Activated CD4-positive, alpha-beta memory T cell treated with anti-CD3 and anti-CD28 coated beads, Interleukin-2, amount 10 ng/mL, durations not matched to agents 7 days and 5 days (primary cell): Measurements from ENCODE around the gene LDAF1. TPM values are rescaled to one million over a fixed set of nuclear protein-coding genes. Genes with fewer than 3 reads are reported as not detected.
"Not testable (repeated sequence)": the region's sequence is repeated elsewhere in the genome, so short reads cannot be mapped to it uniquely, and the experiment has no call there.

Source experiments
- CTCF ChIA-PET: fragments of 350-600 bp; sonication (Branson Sonifier 250); formaldehyde crosslinking; loops from one replicate; lab custom pipeline; 2021; ENCODE audit warnings: antibody characterized with exemption, inconsistent platforms; lab: Charles Lee
- POLR2A ChIA-PET: fragments of 350-600 bp; sonication (Branson Sonifier 250); formaldehyde crosslinking; loops from one replicate; lab custom pipeline; 2021; ENCODE audit warnings: antibody characterized with exemption; lab: Charles Lee
- DNase-seq: peaks from one replicate; pipeline ENCODE4 v3.0.0-alpha.2; 2020
- H3K27ac Mint-ChIP-seq: one replicate; pipeline ENCODE4 v1.8.0; 2021; ENCODE audit warnings: mild to moderate bottlenecking, mixed read lengths
- H3K27me3 Mint-ChIP-seq: one replicate; pipeline ENCODE4 v1.8.0; 2021; ENCODE audit warnings: mixed read lengths
- H3K36me3 Mint-ChIP-seq: one replicate; pipeline ENCODE4 v1.8.0; 2021; ENCODE audit warnings: low read depth, mixed read lengths
- H3K4me1 Mint-ChIP-seq: one replicate; pipeline ENCODE4 v1.8.0; 2021; ENCODE audit warnings: mixed read lengths
- H3K4me3 Mint-ChIP-seq: one replicate; pipeline ENCODE4 v1.8.0; 2021; ENCODE audit warnings: mild to moderate bottlenecking, mixed read lengths
- H3K9me3 Mint-ChIP-seq: one replicate; pipeline ENCODE4 v1.8.0; 2021; ENCODE audit warnings: mixed read lengths
- total RNA-seq, 2 experiments: library from RNA; stranded (reverse); gene quantifications; one replicate each; pipeline ENCODE4 v1.2.3, GENCODE V29; 2021

Gene LDAF1
- total RNA-seq, 2 experiments from 2014 or later: 15.8 to 19.2 TPM

DNA sequence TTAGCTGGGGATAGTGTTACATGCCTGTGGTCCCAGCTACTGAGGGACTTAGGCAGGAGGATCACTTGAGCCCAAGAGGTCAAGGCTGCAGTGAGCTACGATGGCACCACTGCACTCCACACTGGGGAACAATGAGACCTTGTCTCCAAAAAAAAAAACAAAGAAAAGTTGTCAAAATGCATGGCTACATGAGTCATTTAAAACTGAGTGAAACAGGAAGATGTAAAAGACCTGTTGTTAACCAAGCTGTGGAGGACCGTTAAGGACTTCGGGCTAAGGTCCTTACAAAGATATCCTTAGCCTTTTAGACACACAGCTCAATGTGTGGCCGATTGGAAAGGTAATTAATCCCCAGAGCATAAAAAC lies 27.8 kb downstream of the LDAF1 start:
- DNase-seq: no peak
- Mint-ChIP-seq H3K9me3 (peaks cover 22% of the 10 kb centered on the region), H3K4me3 (no peak overlapping the region), H3K36me3 (peaks cover 29% of the 10 kb centered on the region), H3K27me3 (peaks cover 4% of the 10 kb centered on the region), H3K27ac (no peak overlapping the region), H3K4me1 (peaks cover 15% of the 10 kb centered on the region)
- ChIA-PET POLR2A (no interaction called here), CTCF (interaction anchor here (0.7 to 1.8 kb wide), 3 partner anchors 29 to 1715 kb away, joined by 3 to 6 read pairs (median 4); no protein-coding TSS in a partner anchor)

GRCh38 chr16:21189311-21189710 lies 30.8 kb downstream of the LDAF1 start:
- H3K9me3 Mint-ChIP-seq: peaks cover 11% of the 10 kb centered on the region
- H3K27me3 Mint-ChIP-seq: peaks cover 9% of the 10 kb centered on the region
- CTCF ChIA-PET: interaction anchor here (0.7 to 1.8 kb wide), 8 partner anchors 8 to 369 kb away, joined by 3 to 9 read pairs (median 6); no protein-coding TSS in a partner anchor
- POLR2A ChIA-PET: interaction anchor here (1.5 kb wide), 1 partner anchor 31 kb away, joined by 3 read pairs; the partner anchor contains the start of gene LDAF1
- DNase-seq: no peak
- H3K27ac Mint-ChIP-seq: no peak overlapping the region
- H3K4me1 Mint-ChIP-seq: peaks cover 15% of the 10 kb centered on the region
- H3K4me3 Mint-ChIP-seq: no peak overlapping the region
- peaks cover 11% of the 10 kb centered on the region for H3K36me3 Mint-ChIP-seq

DNA sequence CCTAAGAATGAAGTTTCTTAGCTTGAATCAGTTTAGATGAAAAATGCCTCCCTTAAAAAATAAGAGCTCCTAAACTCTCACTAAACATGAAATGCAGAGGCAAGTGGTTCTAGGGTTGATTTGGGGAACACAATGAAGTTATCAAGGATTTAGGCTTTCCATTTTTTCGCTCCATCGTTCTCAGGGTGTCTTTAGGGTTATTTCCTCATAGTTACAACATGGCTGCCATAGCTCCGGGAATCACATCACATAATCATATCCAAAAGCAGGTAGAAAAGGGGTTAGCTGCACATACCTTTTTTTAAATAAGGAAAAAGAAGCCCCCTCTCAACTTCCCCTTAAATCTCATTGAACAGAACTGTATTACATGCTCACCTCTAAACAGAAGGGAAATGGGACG lies 31.5 kb downstream of the LDAF1 start:
- ChIA-PET POLR2A (interaction anchor here (1.5 kb wide), 1 partner anchor 31 kb away, joined by 3 read pairs; the partner anchor contains the start of gene LDAF1), CTCF (interaction anchor here (0.8 to 1.8 kb wide), 4 partner anchors 12 to 339 kb away, joined by 3 to 8 read pairs (median 6); no protein-coding TSS in a partner anchor)
- H3K4me3 Mint-ChIP-seq: no peak overlapping the region
- peaks cover 15% of the 10 kb centered on the region for H3K4me1 Mint-ChIP-seq
- no peak for DNase-seq
- H3K36me3 Mint-ChIP-seq: peaks cover 5% of the 10 kb centered on the region
- H3K27me3 Mint-ChIP-seq: peaks cover 12% of the 10 kb centered on the region
- no peak overlapping the region for H3K27ac Mint-ChIP-seq
- peaks cover 5% of the 10 kb centered on the region for H3K9me3 Mint-ChIP-seq

GRCh38 chr16:21190599-21190998 lies 32.1 kb downstream of the LDAF1 start:
- POLR2A ChIA-PET: interaction anchor here (1.5 kb wide), 1 partner anchor 32 kb away, joined by 3 read pairs; the partner anchor contains the start of gene LDAF1
- Mint-ChIP-seq H3K36me3 (peaks cover 2% of the 10 kb centered on the region), H3K4me3 (no peak overlapping the region), H3K4me1 (peaks cover 15% of the 10 kb centered on the region), H3K27me3 (peaks cover 12% of the 10 kb centered on the region), H3K27ac (no peak overlapping the region), H3K9me3 (peaks cover 2% of the 10 kb centered on the region)
- DNase-seq: no peak
- CTCF ChIA-PET: interaction anchor here (0.7 kb wide), 1 partner anchor 21 kb away, joined by 3 read pairs; no protein-coding TSS in a partner anchor

DNA sequence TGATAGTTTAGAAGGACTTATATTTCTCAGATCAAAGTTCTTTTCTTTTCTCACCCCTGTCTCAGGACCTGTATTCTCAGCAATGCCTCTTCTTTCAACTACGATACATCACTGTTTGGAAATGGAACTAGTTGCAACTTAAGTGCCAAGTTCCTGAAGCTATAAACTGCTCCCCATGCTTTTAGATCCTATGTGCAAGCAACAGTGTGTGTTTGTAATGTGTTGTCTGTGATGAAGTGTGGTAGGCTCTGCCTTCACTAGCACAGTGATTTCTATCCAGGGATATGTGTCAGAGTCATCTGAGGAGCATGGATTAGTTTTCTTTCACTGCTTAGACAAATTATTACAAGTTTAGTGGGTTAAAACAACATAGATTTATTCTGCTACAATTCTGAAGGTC lies 34.5 kb downstream of the LDAF1 start:
- ChIA-PET POLR2A (no interaction called here), CTCF (no interaction called here)
- no peak overlapping the region for H3K27ac Mint-ChIP-seq
- no peak overlapping the region for H3K4me3 Mint-ChIP-seq
- no peak for DNase-seq
- no peaks in the 10 kb centered on the region for H3K9me3 Mint-ChIP-seq
- peaks cover 14% of the 10 kb centered on the region for H3K4me1 Mint-ChIP-seq
- no peaks in the 10 kb centered on the region for H3K36me3 Mint-ChIP-seq
- peaks cover 14% of the 10 kb centered on the region for H3K27me3 Mint-ChIP-seq

DNA sequence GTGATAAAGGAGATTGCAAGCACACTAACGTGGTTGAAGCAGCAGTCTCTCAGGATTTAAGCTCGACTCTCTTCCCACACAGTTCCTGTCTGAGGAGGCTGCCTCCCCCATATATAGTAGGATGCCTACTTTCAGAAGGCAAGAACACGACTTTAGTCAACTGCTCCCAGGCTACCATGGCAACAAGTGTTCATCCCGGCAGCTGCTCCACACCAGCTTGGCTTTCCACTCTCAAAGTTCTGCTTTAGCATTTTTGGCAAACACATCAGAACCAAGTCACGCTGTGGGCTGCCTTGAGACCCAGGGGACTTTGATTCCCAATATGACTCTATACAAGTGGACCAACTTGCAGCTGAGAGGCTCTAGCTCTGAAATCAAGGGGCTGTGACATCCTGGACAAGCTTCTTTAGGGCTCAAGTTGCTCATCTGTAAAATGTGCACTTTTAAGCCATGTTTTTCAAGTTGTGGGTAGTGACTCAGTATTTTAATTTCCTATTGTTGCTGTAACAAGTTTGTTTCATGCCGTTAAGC lies 36.4 kb downstream of the LDAF1 start:
- Mint-ChIP-seq H3K27ac (no peak overlapping the region), H3K36me3 (no peaks in the 10 kb centered on the region), H3K4me3 (no peak overlapping the region), H3K4me1 (peaks cover 6% of the 10 kb centered on the region), H3K27me3 (peaks cover 13% of the 10 kb centered on the region), H3K9me3 (no peaks in the 10 kb centered on the region)
- ChIA-PET CTCF (interaction anchor here (0.7 kb wide), 1 partner anchor 359 kb away, joined by 5 read pairs; no protein-coding TSS in a partner anchor), POLR2A (no interaction called here)
- no peak for DNase-seq

GRCh38 chr16:21195330-21195729 lies 36.9 kb downstream of the LDAF1 start:
- H3K27ac Mint-ChIP-seq, H3K36me3 Mint-ChIP-seq, DNase-seq, H3K9me3 Mint-ChIP-seq, POLR2A ChIA-PET, H3K4me1 Mint-ChIP-seq, H3K4me3 Mint-ChIP-seq: not testable (repeated sequence)
- H3K27me3 Mint-ChIP-seq: peaks cover 14% of the 10 kb centered on the region
- CTCF ChIA-PET: interaction anchor here (0.7 kb wide), 1 partner anchor 358 kb away, joined by 5 read pairs; no protein-coding TSS in a partner anchor

DNA sequence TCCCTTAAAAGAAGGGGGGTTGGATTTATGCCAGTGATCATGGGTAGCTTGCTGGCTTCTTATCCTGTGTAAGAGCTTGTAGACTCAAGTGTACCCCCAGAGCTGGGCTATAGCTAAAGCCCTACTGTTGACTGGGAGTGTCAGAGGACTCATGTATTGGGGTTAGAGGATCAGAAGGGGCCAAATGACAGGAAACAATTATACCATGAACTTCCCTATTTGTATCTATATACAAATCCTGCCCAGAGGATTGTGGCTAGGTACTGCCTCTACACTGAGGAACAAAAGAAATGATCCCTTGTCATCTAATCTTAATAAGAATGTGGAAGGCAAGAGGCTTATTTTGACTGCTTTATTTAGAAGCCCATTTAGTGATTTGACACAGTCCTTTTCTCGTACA lies 38.6 kb downstream of the LDAF1 start:
- DNase-seq: no peak
- Mint-ChIP-seq H3K4me1 (peaks cover 6% of the 10 kb centered on the region), H3K9me3 (no peaks in the 10 kb centered on the region), H3K27me3 (peaks cover 21% of the 10 kb centered on the region), H3K4me3 (no peak overlapping the region), H3K36me3 (no peaks in the 10 kb centered on the region), H3K27ac (no peak overlapping the region)
- ChIA-PET POLR2A (no interaction called here), CTCF (interaction anchor here (1.2 kb wide), 1 partner anchor 9 kb away, joined by 4 read pairs; no protein-coding TSS in a partner anchor)

- no peak for DNase-seq
- peaks cover 6% of the 10 kb centered on the region for H3K4me1 Mint-ChIP-seq
- H3K4me3 Mint-ChIP-seq: no peak overlapping the region
- no peak overlapping the region for H3K27ac Mint-ChIP-seq
- peaks cover 21% of the 10 kb centered on the region for H3K27me3 Mint-ChIP-seq
- ChIA-PET CTCF (interaction anchor here (1.2 kb wide), 1 partner anchor 9 kb away, joined by 4 read pairs; no protein-coding TSS in a partner anchor), POLR2A (no interaction called here)
- no peaks in the 10 kb centered on the region for H3K36me3 Mint-ChIP-seq
- no peaks in the 10 kb centered on the region for H3K9me3 Mint-ChIP-seq
Observed at GRCh38 chr16:21197621-21198020, 39.1 kb downstream of the LDAF1 start.

- Mint-ChIP-seq H3K36me3 (no peaks in the 10 kb centered on the region), H3K27me3 (peaks cover 17% of the 10 kb centered on the region), H3K4me1 (peaks cover 1% of the 10 kb centered on the region), H3K9me3 (no peaks in the 10 kb centered on the region), H3K4me3 (no peak overlapping the region), H3K27ac (no peak overlapping the region)
- CTCF ChIA-PET: interaction anchor here (1.1 kb wide), 1 partner anchor 11 kb away, joined by 3 read pairs; no protein-coding TSS in a partner anchor
- POLR2A ChIA-PET: no interaction called here
- no peak for DNase-seq
Observed at GRCh38 chr16:21199607-21200218, 41.2 kb downstream of the LDAF1 start.

DNA sequence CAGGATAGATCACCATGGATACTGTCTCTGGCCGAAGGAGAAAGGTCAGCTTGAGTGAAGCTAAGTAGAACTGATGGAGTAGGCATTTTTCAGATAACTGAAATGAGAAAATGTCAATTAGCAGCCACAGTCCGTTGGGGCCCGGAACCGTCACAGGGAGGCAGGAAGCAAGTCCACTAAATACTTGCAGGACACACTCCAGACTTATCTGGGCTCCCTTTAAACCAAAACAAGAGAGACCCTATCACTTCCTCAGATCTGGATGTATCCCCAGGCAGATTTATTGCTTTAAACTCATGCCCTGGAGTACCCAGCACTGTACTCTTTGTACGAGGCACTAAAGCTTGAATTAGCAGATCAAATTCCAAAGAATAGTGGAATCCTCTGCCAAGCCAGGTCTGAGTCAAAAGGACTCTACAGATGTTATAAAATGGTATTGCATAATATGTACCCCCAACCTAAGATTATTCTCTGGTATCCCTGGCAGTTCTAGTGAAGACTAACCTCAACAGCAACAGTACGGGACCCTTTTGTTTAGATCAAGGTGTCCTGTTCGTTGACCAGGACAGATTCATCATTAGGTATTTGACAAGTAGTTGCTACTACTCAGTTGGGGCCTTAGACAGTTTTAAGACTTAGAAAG lies 44.8 kb downstream of the LDAF1 start:
- Mint-ChIP-seq H3K9me3 (no peaks in the 10 kb centered on the region), H3K27me3 (peaks cover 13% of the 10 kb centered on the region), H3K36me3 (no peaks in the 10 kb centered on the region), H3K27ac (no peak overlapping the region), H3K4me3 (no peak overlapping the region), H3K4me1 (no peaks in the 10 kb centered on the region)
- POLR2A ChIA-PET: no interaction called here
- CTCF ChIA-PET: no interaction called here
- DNase-seq: no peak

GRCh38 chr16:21205303-21205702 lies 46.8 kb downstream of the LDAF1 start:
- no peak overlapping the region for H3K4me3 Mint-ChIP-seq
- H3K36me3 Mint-ChIP-seq: no peaks in the 10 kb centered on the region
- POLR2A ChIA-PET: no interaction called here
- no peak overlapping the region for H3K27ac Mint-ChIP-seq
- no peaks in the 10 kb centered on the region for H3K9me3 Mint-ChIP-seq
- H3K27me3 Mint-ChIP-seq: peaks cover 10% of the 10 kb centered on the region
- CTCF ChIA-PET: no interaction called here
- no peaks in the 10 kb centered on the region for H3K4me1 Mint-ChIP-seq
- DNase-seq: no peak

DNA sequence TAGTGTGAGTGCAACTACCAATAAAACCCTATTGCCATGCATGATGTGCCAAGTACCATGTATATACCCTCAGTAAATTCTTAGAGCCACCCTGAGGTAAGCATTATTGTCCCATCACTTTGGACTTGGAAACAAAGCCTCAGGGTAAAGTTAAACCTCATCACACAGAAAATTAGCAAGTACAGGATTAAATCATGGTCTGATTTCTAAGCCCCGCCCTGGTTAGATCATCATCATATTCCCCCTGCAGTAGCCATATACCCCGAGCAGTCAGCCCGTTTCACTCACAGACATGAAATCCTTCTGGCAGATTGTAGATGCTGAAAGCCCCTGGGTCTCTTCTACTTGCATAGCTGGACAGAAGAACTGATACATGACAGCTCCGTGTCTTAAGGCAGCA lies 48.1 kb downstream of the LDAF1 start:
- Mint-ChIP-seq H3K36me3 (no peaks in the 10 kb centered on the region), H3K9me3 (no peaks in the 10 kb centered on the region), H3K4me3 (no peak overlapping the region), H3K27ac (no peak overlapping the region), H3K4me1 (no peaks in the 10 kb centered on the region), H3K27me3 (peaks cover 1% of the 10 kb centered on the region)
- DNase-seq: no peak
- ChIA-PET CTCF (no interaction called here), POLR2A (no interaction called here)
